Upper lobe of left lung (tissue), 6 donors: ENCODE results near the gene UST. TPM values are rescaled to one million over a fixed set of nuclear protein-coding genes. Genes with fewer than 3 reads are reported as not detected.

Source experiments
- ATAC-seq, 2 donors: fragments of 200-7000 bp; cut with Tn5 transposase; one replicate each; pipeline ENCODE4 v1.9.1; 2022; ENCODE audit warnings: mild to moderate bottlenecking in 2 of 2, moderate library complexity in 2 of 2; ENCODE audit not compliant: low FRiP score in 2 of 2
- DNase-seq, 2 donors: peaks; one replicate each; pipeline ENCODE4 v3.0.0-alpha.2; 2019 to 2020
- H3K27ac ChIP-seq, 4 donors: fragments of 200-600 bp; sonication (generic); one replicate each; pipeline ENCODE4 v1.5.1; 2016 to 2019
- H3K27me3 ChIP-seq, 4 donors: fragments of 200-600 bp; sonication (generic); one replicate each; pipeline ENCODE4 v1.5.1; 2017 to 2019
- H3K36me3 ChIP-seq, 4 donors: fragments of 200-600 bp; sonication (generic); one replicate each; pipeline ENCODE4 v1.5.1; 2016 to 2019
- H3K4me1 ChIP-seq, 4 donors: fragments of 200-600 bp; sonication (generic); one replicate each; pipeline ENCODE4 v1.5.1; 2018 to 2019
- H3K4me3 ChIP-seq, 4 donors: fragments of 200-600 bp; sonication (generic); one replicate each; pipeline ENCODE4 v1.5.1; 2017 to 2019; ENCODE audit warnings: mild to moderate bottlenecking in 2 of 4, moderate library complexity in 1 of 4
- H3K9me3 ChIP-seq, 4 donors: fragments of 200-600 bp; sonication (generic); one replicate each; pipeline ENCODE4 v1.5.1; 2018 to 2019
- EP300 ChIP-seq, 4 donors: sonication (generic); formaldehyde crosslinking; IDR thresholded peaks; one replicate each; pipeline ENCODE4 v1.5.1; 2017; ENCODE audit warnings: antibody characterized with exemption in 4 of 4, control low read depth in 2 of 4
- POLR2A ChIP-seq, 4 donors: fragments of 450-650 bp; IDR thresholded peaks; one replicate each; pipeline ENCODE4 v1.5.1; 2016 to 2017; ENCODE audit warnings: antibody characterized with exemption in 4 of 4, mild to moderate bottlenecking in 2 of 4
- POLR2AphosphoS5 ChIP-seq, 2 donors: sonication (generic); formaldehyde crosslinking; IDR thresholded peaks; one replicate each; pipeline ENCODE4 v1.5.1; 2017; ENCODE audit warnings: antibody characterized with exemption in 2 of 2
- WGBS, 2 donors: methylation state at CpG; one replicate each; pipeline ENCODE4 v1.1.5; 2017 to 2018; 5-methylcytosine and 5-hydroxymethylcytosine counted together
- total RNA-seq, 6 donors: library from RNA; depleted of rRNA in 4 of 6; stranded (reverse); fragments of >200 nt in 4 of 6; gene quantifications; one replicate each; pipeline versions ENCODE4 v1.1.0 to v1.2.1, GENCODE V29; 2016 to 2021
- TF ChIP-seq, protein P1 (sequence below), 6 experiments: fragments of 450-650 bp in 4 of 6; fragments of 200-600 bp in 2 of 6; sonication (generic) in 2 of 6; IDR thresholded peaks; one replicate each; pipeline ENCODE4 v1.5.1; 2016 to 2019; ENCODE audit warnings: antibody characterized with exemption in 6 of 6
- donor health status: DM: no; HTN: no; CAD: no; lungs with moderate emphysema.
- donor health status: DM: no; HTN: yes; CAD: no; lungs with severe emphysema.

Gene UST
- total RNA-seq, 6 donors from 2014 or later, result 10.2 to 21.6 (median 14.2) TPM

- ATAC-seq (peak in 1 of 2 donors; percentile 16), DNase-seq (no peak)
- TF ChIP-seq EP300 (IDR thresholded peaks at IDR 0.05) (no peak), POLR2AphosphoS5 (IDR thresholded peaks at IDR 0.05) (no peak), POLR2A (IDR thresholded peaks at IDR 0.05) (no peak)
- TF ChIP-seq, protein P1, sequence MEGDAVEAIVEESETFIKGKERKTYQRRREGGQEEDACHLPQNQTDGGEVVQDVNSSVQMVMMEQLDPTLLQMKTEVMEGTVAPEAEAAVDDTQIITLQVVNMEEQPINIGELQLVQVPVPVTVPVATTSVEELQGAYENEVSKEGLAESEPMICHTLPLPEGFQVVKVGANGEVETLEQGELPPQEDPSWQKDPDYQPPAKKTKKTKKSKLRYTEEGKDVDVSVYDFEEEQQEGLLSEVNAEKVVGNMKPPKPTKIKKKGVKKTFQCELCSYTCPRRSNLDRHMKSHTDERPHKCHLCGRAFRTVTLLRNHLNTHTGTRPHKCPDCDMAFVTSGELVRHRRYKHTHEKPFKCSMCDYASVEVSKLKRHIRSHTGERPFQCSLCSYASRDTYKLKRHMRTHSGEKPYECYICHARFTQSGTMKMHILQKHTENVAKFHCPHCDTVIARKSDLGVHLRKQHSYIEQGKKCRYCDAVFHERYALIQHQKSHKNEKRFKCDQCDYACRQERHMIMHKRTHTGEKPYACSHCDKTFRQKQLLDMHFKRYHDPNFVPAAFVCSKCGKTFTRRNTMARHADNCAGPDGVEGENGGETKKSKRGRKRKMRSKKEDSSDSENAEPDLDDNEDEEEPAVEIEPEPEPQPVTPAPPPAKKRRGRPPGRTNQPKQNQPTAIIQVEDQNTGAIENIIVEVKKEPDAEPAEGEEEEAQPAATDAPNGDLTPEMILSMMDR (IDR thresholded peaks at IDR 0.05), result no peak
- H3K27me3 ChIP-seq, result no peaks in the 10 kb centered on the region
- no peaks in the 10 kb centered on the region for H3K36me3 ChIP-seq
- 65 to 72% methylated on average over 2 of the region's 2 CpGs for WGBS, 2 donors
- no peak overlapping the region for H3K27ac ChIP-seq
- no peaks in the 10 kb centered on the region for H3K9me3 ChIP-seq
- no peaks in the 10 kb centered on the region for H3K4me1 ChIP-seq
- H3K4me3 ChIP-seq, result no peak overlapping the region
Observed at GRCh38 chr6:149045404-149045803, 298.6 kb downstream of the UST start.

DNA sequence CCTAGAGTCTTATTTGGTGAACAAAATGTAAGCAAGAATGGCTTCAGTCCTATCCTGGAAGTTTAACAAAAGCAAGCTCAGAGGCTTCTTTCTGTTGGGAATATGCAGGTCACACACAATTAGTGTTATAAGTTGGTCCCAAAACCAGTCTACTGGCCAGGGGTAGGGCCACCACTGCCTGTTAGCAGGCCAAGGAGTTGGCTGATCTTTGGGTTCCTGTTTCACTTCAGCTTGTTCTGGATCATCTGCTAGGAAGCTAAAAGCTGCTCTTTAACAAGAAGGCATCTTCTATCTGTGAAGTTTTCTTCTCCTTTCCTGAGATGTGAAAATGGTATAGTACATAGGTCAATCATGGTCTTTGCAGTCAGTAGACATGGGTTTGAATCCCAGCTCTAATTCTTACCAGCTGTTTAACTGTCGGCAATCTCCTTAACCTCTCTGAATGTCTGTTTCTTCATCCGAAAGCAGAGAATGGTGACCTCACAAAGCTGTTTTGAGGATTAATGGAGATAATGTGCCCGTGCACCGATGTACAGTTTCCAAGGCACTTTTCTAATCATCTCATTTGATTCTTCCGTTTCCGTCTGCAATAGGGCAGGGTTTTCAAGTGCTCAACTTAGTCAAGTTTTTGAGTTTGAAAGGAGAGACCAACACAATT, 299.5 kb downstream of the UST start:
- Histone ChIP-seq H3K4me3 (no peak overlapping the region), H3K27ac (no peak overlapping the region), H3K9me3 (no peaks in the 10 kb centered on the region), H3K36me3 (no peaks in the 10 kb centered on the region), H3K27me3 (no peaks in the 10 kb centered on the region), H3K4me1 (no peaks in the 10 kb centered on the region)
- WGBS, 2 donors, result 94 to 97% methylated on average over 6 of the region's 6 CpGs
- ATAC-seq (no peak), DNase-seq (no peak)
- TF ChIP-seq POLR2AphosphoS5 (IDR thresholded peaks at IDR 0.05), result no peak
- TF ChIP-seq, protein P1 (IDR thresholded peaks at IDR 0.05), result no peak
- no peak for TF ChIP-seq EP300 (IDR thresholded peaks at IDR 0.05)
- TF ChIP-seq POLR2A (IDR thresholded peaks at IDR 0.05), result no peak

DNA sequence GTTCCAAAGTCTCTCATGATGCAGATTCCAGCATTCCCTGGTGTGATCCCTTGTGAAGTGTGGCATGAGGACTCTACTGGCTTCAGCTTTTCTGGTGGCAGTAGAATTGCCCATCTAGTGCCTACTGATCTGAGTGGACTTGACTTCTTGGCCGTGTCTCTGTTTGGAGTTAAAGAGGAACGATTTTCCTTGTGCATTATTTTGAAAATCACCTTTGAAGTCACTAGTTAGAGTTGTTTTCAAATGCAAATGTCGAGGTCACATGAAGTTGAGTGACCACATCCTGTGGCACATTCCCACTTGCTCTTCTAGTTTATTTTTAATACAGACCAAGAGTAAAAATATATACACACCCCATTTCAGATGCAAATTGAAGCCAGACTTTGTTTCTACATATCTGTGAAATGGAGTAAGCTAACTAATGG, 300.0 kb downstream of the UST start:
- Histone ChIP-seq H3K36me3 (no peaks in the 10 kb centered on the region), H3K4me1 (no peaks in the 10 kb centered on the region), H3K27me3 (no peaks in the 10 kb centered on the region), H3K9me3 (no peaks in the 10 kb centered on the region), H3K27ac (no peak overlapping the region), H3K4me3 (no peak overlapping the region)
- DNase-seq, result no peak
- TF ChIP-seq EP300 (IDR thresholded peaks at IDR 0.05), result no peak
- no peak for TF ChIP-seq POLR2AphosphoS5 (IDR thresholded peaks at IDR 0.05)
- TF ChIP-seq, protein P1 (IDR thresholded peaks at IDR 0.05), result no peak
- TF ChIP-seq POLR2A (IDR thresholded peaks at IDR 0.05), result no peak
- ATAC-seq, result no peak
- 49 to 52% methylated on average over 3 of the region's 3 CpGs for WGBS, 2 donors

GRCh38 chr6:149049230-149049629, 302.4 kb downstream of the UST start:
- Histone ChIP-seq H3K36me3 (no peaks in the 10 kb centered on the region), H3K4me3 (no peak overlapping the region), H3K27ac (no peak overlapping the region), H3K27me3 (no peaks in the 10 kb centered on the region), H3K9me3 (no peaks in the 10 kb centered on the region), H3K4me1 (no peaks in the 10 kb centered on the region)
- no peak for DNase-seq
- TF ChIP-seq POLR2A (IDR thresholded peaks at IDR 0.05) (no peak), EP300 (IDR thresholded peaks at IDR 0.05) (no peak), POLR2AphosphoS5 (IDR thresholded peaks at IDR 0.05) (no peak)
- TF ChIP-seq, protein P1 (IDR thresholded peaks at IDR 0.05), result no peak
- ATAC-seq, result no peak
- WGBS, 2 donors, result 81 to 87% methylated on average over 2 of the region's 2 CpGs

DNA sequence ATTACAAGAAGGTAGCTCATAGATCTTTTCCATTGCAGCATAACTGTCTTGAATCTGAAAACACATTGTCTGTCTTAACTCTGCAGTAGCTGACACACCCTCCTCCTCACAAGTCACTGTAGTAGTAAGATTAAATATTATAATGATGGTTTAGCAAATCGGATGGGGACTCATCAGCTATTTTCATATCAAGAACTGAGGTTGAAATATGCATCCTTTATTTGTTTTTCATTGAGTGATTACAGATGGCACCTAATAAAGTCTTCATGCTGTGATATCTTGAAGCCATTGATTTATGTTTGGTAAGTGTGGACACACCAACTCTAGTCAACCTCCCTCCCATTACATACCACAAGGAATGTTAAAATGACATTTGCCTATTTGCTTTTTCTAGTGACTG, 303.3 kb downstream of the UST start:
- DNase-seq (no peak), ATAC-seq (no peak)
- TF ChIP-seq POLR2AphosphoS5 (IDR thresholded peaks at IDR 0.05) (no peak), EP300 (IDR thresholded peaks at IDR 0.05) (no peak), POLR2A (IDR thresholded peaks at IDR 0.05) (no peak)
- TF ChIP-seq, protein P1 (IDR thresholded peaks at IDR 0.05), result no peak
- no peaks in the 10 kb centered on the region for H3K27me3 ChIP-seq
- no peak overlapping the region for H3K4me3 ChIP-seq
- H3K36me3 ChIP-seq, result no peaks in the 10 kb centered on the region
- WGBS, 2 donors, result 84 to 91% methylated on average over 1 of the region's 1 CpG
- H3K9me3 ChIP-seq, result no peaks in the 10 kb centered on the region
- no peaks in the 10 kb centered on the region for H3K4me1 ChIP-seq
- H3K27ac ChIP-seq, result no peak overlapping the region
